Activated CD8-positive, alpha-beta memory T cell treated with anti-CD3 and anti-CD28 coated beads, Interleukin-2, amount 50 U/mL, for 48 hours (primary cell): Measurements from ENCODE around the gene NPHP4.

Experiments
- DNase-seq: peaks from one replicate; pipeline ENCODE4 v3.0.0-alpha.2; 2020

The NPHP4 gene

GRCh38 chr1:5822266-5822665 lies 170.0 kb downstream of the NPHP4 start:
- no peak for DNase-seq

GRCh38 chr1:5821540-5822176 lies 170.6 kb downstream of the NPHP4 start:
- no peak for DNase-seq

DNA sequence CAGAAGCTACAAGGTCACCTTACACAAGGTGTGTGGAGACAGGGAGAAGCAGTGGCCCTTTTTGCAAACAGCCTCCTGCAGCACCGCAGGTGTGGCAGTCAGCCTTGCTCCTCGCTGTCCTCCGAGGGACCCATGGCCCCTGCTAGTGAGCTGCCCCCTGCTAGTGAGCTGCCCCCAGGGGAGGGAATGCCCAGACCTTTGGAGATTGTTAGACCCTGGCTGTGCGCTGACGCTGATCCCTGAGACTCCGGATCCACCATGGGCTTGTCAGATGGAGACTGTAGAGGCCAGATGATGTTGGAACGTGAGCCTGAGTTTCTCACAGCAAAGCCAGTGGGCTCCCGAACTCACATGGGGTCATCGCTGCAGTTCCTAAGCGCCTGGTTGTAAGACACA lies 172.2 kb downstream of the NPHP4 start:
- no peak for DNase-seq

DNA sequence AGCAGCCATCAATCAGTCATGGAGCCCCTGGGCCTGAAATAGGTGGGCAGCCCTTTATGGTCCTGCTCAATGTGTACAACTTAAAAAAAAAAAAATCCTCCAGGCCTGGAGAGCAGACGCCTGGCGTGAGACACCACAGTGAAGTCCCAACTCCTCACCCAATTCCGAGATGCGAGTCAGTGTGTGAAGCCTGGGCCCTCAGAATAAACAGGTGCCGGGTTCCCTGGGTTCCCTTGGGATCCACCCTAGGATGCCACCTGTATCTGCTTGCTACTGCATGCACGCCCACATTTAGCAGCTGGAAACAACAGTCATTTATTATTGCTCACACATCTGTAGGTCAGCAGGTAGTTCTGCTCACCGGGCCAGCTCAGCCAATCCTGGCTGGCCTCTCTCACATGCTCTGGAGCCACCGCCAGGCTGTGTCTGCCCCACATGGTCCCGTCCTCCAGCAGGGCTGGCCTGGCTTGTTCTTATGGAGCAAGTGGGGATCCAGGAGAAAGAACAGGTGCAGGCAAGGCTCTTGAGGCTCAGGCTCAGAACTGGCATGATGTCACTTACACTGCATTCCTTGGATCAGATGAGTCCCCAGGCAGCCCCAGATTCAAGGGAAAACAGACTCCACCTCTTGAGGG lies 172.7 kb downstream of the NPHP4 start:
- DNase-seq: no peak

- no peak for DNase-seq
Measured at GRCh38 chr1:5818755-5819154, 173.5 kb downstream of the NPHP4 start.

- DNase-seq: no peak
Measured at GRCh38 chr1:5815716-5816115, 176.5 kb downstream of the NPHP4 start.

DNA sequence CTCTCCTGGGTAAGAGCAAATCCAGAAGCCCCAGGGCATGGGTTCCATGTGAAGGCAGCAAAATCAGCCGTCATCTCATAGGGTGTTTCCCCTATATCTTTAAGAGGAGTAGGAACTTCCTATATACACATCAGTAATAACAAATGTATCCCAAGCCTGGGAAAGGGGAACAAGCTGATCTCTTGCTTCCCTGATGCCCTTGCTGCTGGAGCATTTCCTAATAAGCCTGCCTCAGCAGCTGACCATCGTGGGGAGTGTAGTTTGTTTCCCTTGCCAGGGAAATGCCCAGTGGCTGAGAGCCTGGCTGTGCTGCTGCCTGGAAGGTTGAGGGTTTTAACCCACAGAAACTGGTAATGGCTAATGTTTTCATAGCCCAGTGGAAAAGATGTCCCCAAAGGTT lies 177.0 kb downstream of the NPHP4 start:
- DNase-seq: no peak

DNA sequence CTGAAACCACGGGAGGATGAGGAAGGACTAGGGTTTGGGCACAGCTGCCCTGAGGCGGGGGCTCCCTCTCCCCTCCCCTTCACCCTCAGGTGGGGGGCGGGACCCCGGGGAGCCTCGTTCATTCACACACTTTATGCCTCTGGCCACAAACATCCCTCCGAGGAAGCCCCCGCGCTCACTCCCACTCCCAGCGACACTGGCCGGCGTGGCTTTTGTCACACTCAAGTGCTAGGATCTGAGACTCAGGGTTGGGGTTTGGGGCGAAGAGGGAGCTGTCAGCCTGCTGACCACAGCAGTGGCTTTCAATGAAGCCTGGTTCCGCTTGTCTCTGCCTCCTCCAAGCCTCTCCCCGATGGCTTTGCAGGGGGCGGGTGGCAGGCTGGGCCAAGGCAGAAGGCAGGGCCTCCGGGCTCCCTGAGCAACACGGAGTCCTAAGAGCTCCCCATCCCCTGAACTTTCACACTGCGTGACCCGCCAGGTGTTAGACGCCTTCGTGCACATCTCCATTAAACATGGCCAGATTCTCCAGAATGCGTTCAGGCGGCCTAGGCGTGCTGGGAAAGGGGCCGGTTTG lies 178.1 kb downstream of the NPHP4 start:
- no peak for DNase-seq

DNA sequence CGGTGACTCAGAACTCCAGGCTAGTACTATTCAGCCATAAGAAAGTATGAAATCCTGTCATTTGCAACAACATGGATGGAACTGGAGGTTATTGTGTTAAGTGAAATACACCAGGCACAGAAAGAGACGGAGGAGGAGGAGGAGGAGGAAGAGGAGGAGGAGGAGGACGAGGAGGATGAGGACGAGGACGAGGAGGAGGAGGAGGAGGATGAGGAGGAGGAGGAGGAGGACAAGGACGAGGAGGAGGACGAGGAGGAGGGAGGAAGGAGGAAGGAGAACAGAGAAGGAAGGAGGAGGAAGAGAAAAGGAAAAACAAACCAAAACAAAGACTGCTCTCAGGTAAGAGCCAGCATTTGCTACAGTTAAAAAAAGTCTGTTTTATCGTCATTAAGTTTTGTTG lies 178.7 kb downstream of the NPHP4 start:
- no peak for DNase-seq
